Activated T-cell treated with anti-CD3 and anti-CD28 coated beads, Interleukin-2, amount 50 U/mL, for 48 hours (primary cell): Measurements from ENCODE around the gene NR2E1.
A peak's percentile ranks its signal among the peaks of the same experiment; 100 is the strongest.

Experiments
- DNase-seq, 2 experiments: peaks; one replicate each; pipeline ENCODE4 v3.0.0-alpha.2; 2020

The NR2E1 gene

DNA sequence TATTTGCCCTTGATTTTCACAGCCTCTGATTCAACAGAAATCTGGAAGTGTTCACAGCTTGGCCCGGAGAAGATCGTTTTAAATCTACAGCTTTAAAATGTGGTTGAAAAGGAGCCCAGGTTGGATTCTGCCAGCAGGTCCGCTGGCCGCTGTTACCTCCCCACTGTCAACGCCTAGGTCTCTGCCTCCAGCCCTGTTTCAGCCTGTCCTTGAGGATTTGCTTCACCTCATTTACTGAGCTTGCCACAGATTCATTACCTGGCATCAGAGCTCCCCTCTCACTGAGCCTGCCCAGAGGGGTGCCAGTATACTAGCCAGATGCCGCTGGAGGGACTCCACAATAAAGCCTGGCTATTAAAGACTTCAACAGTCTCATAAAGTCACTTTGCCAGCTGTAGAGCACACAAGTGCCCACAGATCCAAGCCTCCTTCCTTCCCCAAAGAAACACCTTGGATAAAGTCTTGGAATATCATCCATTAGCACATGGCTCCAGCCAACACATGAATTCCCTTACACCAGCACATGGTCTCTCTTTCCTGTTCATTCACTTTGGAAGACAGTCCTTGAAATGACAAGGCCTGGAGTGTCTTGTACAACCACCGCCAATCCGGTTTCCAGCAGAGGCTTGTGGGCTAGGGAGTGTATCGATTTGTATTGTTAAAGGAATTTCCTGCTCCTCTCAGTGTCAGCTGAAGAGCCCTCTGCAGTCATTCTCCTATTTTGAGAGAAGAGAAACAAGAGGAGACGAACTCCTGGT is 9.5 kb upstream of the NR2E1 start:
- DNase-seq = no peak

DNA sequence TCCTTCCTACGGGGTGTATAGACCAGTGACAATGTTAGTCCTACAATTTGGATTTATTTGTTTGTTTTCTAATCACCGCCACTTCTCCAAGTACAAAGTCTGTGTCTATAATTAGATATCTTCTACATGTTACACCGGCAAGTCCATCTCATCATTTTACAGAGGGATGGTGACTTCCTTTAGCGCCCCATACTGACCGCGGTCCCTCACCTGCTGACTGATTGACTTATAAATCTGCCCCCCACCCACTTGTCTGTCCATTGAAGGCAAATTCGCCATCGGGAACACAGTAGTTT is 8.9 kb upstream of the NR2E1 start:
- DNase-seq = no peak

GRCh38 chr6:108157234-108157980 is 8.4 kb upstream of the NR2E1 start:
- DNase-seq = peak; percentile 21 to 23

GRCh38 chr6:108157981-108158525 is 7.8 kb upstream of the NR2E1 start:
- peak in 1 of 2 experiments; percentile 24 for DNase-seq

GRCh38 chr6:108159981-108160380 is 5.8 kb upstream of the NR2E1 start:
- no peak for DNase-seq

- no peak for DNase-seq
Measured at GRCh38 chr6:108161724-108162282, 4.0 kb upstream of the NR2E1 start.

GRCh38 chr6:108163267-108163643 is 2.6 kb upstream of the NR2E1 start:
- peak; percentile 28 for DNase-seq

DNA sequence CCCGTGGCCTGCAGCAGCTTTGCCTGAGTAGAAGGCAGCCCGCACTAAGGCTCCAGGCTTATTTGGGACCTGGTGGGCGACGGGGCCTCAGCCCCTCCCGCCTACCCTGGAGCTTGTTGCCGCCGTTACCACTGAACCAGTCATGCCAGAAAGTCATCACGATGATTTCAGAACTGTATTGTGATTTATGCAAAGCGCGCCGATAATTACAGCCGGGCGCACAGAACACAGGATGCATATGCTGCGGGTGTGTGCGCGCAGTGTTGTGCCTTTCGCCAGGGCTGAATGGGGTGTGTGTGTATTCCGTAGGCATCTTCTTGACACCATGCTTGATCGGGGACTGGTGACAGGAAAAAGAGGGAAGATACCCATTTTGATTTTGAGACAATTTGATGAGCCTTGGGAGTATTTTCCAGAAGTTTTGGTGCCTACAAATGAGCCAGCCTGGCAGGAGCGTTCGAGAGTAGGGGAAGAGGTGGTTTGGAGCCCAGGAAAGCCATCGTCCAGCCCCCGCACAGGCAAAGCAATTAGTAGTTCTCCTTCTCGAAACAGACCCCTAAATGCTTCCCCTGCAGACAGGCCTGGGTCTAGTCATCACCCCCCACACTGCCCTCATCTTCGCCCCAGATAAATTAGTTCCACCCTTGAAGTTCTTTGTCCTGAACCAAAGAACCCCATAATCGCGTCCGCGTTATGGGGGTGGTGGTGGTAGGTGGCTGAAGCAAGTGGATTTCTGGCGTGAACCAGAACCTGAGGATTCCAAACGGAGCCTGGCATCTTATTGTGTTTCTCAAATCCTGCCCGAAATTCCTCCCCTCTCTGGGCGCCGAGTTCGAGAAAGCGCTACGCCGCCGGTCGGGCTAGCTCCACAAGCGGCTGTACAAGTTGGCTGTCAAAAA is 1.9 kb upstream of the NR2E1 start:
- DNase-seq = peak; percentile 21 to 30

DNA sequence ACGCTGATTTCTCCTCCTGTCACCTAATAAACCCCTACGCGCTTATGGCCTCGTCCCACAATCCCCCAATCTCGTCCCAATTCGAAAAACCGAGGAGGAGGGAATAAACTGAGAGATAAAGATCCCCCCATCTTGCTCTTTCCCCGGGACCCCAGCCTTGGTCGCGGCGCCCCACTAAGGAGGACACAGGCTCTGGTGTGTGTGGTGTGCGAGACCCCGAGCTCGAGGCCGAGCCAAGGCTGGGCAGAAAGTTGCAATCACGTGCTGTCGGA is 1.3 kb upstream of the NR2E1 start:
- peak in 1 of 2 experiments; percentile 30 for DNase-seq

GRCh38 chr6:108164815-108165706 is 761 bp upstream of the NR2E1 start:
- DNase-seq = peak; percentile 29 to 35

DNA sequence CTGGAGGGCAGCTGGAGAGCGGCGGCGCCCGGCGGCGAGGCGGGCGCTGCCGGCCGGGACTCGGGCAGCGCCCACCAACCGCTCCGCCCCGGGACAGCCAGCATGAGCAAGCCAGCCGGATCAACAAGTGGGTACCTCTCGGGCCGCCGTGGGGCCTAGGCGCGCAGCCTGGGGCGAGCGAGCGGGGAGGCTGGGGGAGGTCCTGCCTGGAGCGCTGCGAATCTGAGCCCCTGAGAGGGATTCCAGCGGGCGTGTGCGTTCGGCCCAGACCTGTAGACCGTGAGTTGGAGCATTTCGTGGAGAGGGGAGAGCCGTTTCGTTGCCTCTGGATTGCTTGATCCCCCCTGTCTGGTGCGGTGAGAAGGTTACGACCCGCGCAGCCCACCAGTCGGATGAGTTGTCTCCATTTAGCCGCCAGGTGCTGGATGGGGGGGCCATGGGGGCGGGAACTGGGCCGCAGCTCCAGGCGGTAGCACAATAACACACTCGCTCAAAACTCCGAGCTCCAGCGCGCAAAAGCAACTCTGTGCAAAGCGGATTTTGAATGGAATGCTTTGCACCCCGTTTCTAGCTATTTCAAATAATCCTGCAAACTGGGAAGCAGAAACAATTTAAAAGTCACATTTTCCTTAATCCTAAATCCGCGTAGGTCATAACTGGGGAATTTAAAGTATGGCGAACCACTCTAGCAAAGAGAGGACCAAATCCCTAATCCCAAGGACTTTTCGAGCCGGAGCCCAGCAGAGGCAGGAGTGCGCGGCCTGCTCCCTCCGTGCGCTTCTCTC is 1.0 kb downstream of the NR2E1 start:
- DNase-seq = peak; percentile 31 to 42

DNA sequence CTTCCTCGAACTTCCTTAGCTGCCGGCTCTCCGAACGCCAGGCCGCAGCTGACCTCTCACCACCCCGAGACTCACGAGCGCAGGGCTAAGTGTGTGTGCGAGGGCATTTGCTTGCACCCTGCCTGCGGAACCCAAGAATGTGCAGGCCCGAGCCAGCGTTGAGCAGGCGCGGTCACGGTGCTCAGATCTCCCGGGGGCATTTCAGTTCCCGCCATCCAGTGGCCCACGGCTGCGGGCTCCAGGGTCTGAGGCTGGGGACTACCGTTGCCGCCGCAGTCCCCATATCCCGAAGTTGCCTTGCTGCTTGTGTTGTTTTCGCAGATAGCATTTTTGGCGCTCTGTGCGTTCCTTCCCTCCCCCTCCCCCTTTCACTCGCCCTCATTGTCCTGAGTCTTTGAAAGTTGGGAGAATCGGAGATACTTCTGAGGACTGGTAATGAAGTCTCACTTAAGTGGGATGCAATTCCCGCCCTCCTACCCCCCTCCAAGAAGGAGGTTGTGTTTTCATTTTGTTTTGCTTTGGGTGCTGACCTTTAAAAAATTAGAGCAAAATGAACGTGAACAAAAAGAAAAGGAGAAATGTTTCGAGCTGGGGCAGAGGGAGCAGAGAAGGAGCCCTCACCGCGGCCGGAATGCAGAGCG is 1.7 kb downstream of the NR2E1 start:
- DNase-seq = peak; percentile 29 to 43

GRCh38 chr6:108168090-108168463 is 2.3 kb downstream of the NR2E1 start:
- no peak for DNase-seq

DNA sequence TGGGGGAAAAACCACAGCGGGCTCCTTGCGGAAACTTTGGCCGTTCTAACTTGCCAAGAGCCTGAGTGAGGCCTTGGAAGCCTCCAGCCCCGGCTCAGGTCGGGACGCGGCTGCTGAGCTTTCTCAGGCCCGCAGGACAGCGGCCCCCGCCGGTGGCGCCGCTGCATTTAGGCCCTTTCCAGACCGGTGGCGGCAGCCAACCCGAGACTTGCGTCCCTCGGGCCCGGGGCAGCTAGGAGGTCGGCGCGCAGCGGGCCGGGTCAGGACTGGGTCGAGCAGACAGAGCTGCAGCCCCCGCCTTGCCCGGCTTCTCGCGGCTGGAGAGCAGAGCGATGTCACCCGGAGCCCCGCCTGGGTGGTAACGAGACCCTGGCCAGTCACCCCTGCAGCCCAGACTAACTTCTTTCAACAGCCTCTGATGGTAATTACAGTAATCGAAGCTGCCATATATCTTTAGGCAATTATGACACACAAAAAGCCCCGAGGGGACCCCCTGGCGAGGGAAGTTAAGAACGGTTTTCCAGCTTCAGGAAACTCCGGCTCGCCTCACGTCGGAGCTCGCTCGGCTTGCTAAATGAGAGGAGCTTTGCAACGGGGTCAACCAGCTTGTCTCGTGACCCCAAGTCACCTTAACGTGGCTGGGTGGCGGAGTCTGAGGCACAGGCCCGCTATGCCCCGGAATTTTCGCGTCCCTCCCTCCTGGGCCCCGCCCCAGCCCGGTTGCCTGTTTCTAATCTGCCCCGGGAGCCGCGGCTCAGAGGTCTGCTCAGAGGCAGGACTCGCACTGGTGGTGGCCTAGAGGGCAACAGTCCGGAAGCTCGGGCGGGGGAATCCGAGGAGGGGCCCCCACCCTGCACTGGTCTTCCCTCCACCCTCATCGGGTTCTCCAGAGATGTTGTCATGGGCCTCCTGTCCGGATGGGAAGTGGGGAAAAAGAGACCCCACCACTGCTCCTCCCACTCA is 3.0 kb downstream of the NR2E1 start:
- DNase-seq = peak; percentile 54 to 56

DNA sequence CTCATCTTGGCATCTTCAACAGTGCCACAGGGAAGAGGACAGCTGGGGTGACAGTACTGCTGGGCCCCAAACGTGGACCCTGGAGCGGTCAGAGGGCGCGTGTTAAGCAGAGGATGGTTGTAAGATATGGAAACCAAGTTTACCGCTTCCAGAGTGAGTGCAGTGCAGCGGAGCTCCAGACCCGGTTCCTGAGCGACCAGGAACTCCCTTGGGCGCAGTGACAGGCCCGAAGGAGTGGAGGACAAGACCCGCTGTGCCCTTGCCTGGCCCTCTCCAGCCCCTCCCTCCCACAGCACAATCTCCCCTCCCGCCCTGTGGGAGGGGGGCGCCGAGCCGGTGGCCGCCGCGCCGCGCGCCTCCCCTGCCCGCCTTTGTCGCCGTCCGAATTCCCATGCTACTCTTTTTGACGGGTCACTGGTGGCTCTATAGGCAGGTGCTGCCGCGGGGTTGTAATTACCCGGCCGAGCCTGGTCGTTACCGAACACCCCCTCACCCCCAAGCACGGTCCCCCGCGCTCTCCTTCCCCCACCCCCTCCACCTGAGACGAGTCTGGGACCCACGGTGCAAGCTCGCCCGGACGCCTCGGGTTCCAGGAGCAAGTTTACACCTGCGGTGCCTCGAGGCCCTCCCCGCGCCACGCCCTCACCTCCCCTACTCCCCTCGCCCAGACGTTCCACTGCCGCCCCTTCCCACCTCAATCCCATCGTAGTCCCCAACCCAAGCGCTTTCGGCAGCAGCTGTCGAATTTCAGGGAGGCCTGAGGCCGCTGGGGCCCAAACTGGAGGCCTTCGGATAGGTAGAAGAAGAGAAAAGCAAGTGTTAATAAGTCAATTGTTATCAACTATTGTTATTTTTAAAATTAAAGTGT is 3.9 kb downstream of the NR2E1 start:
- DNase-seq = peak in 1 of 2 experiments; percentile 28

DNA sequence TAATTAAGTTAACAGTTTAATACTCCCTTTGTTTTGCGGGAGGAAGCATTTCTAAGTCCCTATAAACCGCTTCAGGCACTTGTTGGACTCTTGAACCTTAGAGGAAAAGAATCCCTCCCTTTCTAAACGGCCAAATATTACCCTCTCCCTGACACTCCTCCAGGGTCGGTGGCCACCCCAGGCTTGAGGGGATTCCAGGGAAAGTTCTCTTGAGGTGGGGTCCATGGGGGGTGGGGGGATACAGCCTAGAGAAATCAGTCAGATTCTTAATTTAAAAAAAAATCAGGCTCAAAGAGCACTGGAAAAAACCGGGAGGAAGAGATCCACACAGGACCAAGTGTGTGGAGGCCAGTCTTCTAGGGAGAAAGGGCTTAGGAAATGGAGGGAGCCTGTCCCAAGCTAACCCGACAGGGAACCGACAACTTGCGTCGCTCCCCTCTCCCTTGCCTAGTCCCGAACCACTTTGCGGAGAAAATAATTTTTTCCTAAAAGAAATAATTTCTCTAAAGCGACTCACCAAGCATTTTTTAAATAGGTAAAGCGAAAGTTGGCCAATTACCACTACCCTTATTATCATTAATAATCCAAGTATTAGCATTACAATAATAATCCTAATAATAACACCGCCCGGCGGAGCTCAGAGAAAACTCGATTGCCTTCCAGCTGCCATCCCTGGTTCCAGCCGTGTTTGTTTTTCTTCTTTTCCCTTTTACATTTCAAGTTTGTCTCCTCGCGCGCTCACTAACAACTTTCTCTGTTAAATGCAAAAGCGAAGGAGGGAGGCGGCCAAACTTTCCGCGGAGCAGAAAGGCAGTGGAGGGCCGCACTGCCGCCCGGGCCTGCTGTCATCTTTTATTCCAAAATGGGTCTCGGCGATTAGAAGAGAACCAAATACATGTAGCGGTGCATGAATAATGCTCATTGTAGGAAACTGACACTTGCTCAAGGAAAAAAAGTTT is 4.8 kb downstream of the NR2E1 start:
- DNase-seq = peak in 1 of 2 experiments; percentile 26

DNA sequence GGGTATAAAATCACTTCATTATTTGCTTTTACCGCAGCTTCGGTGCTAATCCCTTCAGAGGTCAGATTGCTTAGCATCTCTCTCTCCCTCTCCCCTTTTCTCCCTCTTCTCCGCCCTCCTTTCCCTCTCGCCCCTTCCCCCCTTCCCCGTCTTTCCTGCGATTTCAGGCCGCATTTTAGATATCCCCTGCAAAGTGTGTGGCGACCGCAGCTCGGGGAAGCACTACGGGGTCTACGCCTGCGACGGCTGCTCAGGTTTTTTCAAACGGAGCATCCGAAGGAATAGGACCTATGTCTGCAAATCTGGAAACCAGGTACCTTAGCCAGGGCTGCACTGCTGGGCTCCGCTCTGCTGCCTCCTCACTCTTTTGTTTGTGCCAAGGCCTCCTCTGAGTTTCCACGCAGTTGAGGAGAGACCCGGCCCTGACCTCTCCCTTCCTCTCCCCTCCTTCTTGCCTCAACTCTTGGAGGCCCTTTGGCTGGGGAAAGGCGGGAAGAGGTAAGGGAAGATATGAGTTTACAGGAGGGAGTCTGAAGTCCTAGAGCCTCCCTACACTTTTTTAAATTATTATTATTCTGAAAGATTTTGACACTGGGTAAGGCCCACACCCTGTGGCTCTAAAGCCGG is 5.6 kb downstream of the NR2E1 start:
- DNase-seq = peak in 1 of 2 experiments; percentile 22
